HG03575 (cell line): ENCODE data around the gene ATXN7.

ENCODE experiments used
- ATAC-seq: cut with Tn5 transposase; IDR thresholded peaks from one replicate; pipeline ENCODE4 v1.9.1; 2021; ENCODE audit not compliant: unreplicated experiment, insufficient number of reproducible peaks, low FRiP score; ENCODE audit errors: extremely low read depth

Gene ATXN7

DNA sequence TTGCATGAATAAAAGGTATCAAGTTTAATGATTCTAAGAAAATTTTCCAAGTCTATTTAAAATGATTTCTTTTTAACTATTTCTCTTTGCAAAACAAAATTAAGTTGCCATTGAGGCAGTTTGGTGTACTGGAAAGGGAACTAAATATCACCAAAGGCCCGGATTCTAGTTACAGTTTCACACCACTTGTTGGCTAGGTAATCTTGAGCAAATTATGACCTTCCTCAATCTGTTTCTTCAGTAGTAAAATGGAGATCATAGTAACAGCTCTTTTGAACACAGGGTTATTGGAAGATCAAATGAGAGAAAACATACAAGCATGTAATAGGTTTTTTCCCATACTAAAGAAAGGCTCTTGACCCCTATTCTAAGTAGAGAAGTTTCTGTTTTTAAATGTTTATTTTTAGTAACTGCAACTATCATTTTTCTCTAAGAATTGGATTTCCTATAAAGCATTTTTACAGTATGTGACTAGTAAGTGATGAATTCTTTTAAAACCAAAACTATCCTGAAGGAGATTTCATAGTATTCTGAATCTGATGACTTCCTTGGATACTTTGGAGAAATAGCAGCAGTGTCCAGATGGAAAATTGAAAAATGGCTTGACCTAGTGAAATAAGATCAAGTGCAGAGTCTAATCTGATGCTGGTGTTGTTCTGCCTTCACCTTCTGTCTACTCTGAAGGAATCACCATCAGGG is 32.8 kb downstream of the ATXN7 start:
- no peak for ATAC-seq

DNA sequence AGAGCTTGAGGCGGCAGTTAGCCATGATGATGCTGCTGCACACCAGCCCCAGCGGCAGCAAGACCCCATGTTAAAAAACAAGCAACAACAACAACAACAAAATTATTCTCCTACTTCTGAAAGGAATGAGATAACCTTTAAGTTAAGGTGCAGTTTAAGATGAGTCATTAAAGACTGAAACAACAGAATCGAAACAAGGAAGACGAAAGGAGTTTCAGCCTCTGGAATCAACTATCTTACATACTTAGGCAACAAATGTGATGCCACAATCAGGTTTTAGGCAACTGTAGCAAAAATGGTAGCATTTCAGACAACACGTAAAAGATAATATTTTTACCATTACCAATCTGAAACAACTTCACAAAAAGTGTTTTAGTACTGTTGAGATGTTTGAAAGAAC is 36.3 kb downstream of the ATXN7 start:
- ATAC-seq = no peak

DNA sequence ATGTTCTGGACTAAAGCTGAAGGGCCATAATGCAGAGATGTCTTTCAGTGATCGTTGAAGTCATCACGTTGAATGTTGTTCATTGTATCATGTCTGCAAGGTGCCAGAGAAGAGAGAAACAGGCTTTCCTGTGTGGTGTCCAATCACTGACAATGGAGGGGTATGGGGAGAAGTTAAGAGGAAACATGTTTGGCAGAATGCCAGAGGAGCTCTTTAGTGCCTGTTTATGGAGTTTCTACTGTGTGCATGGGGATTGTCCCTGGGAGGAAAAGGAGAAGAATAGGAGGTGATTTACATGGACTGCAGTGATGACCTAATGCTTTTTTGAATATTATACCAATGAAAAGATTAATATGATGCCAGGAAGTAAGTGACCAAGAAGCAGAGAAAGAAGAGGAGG is 36.8 kb downstream of the ATXN7 start:
- ATAC-seq = no peak

DNA sequence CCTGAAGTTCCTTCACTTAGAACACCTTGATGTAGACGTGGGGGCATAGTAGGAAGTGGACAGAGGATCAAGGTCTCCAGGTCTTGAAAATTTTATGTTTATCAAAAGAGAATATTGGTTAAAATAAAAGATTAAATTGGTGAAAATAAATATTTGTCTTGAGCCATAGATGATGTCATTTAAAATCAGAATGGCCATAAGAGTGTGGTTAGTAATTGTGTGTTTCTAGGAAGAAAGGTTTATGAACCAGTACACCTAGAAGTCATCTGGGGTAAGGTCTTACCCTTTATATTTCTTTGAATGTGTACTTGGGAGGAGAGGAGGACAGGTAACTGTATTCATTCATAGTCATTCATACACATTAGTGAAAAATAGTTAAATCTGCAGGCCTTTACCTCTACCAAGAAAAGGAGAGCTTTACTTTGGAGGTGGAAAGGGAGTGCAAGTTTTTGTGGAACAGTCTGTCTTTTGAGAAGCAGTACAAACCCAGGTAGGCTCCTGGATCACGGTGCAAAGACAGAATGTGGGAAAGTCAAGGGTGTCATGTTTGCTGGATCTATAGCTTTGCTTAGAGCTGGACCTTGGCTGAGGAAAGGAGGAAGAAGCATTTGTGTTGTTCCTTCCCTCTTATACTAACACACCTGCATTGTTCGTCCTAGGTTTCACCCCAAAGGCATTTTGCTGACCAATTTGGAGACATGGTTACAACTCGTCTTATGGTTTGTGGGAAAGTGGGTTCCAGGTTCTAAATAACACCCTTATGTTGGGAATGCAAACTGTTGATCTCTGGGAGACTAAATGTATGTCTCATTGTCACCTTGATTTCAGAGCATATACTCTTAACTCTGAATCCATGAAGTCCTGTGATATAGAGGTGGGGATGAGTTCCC is 42.3 kb downstream of the ATXN7 start:
- no peak for ATAC-seq

DNA sequence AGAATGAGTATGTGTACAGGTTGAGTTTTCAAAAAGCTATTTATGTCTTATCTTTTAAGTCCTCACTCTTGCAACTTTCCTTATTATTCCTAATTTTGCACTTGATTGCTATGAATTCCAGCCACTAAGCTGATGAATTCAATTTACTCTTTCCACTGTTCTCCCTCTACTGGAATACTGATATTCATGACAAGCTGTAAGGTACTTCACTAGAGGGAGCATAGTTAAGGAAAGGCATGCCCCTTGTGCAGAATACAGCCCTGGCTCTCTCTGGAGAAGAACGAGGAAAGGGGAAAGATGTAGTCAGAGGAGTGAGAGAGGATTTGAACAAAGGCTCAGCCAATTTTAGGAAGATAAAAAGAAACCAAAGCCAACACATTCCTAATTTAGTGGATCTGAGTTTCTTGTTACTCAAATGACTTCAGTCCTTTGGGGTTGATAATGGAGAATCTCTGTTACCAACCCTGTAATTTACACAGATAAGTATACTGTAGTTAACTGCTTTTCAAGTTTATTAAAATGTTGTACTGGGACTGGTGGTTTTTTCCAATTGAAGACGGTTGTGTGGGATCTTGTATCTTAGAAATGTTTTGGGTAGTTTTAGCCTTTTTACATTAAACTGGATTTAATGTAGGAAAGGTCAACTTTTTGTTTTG is 44.5 kb downstream of the ATXN7 start:
- ATAC-seq = no peak

DNA sequence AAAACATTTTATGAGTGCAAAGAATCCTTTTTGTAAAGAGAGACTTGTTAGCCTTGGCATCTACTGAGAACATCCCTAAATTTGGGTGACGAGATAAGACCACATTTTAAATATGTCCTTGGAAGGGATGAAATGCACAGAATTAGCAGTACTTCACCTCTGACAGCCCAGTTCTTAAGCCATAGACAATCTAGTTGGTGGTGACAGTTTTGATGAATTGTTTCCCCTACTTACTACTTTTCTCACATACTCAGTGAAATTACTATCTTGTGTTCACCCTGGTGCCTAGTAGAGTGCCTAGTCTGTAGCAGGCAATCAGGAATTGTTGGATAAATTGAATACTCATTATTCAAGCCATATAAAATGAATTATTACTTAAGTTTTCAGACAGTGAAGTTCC is 45.1 kb downstream of the ATXN7 start:
- ATAC-seq = no peak

DNA sequence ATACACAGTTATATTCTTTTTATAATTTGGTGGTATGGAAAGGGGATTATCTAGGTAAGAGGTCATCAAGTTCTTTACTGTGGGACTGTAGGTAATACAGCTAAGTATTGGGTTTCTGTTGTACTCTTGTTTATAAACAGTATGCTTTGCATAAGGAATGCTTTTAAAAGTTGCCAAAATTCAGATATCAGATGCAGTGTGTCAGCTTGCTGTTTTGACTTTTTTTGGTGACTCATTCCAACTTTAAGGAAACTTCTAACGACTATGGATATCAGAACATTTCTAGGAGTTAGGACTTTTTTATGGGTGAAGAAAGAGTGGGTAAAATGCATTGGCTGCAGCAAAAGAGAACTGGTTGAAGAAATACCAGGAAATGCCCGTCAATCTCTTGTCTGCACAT is 45.8 kb downstream of the ATXN7 start:
- no peak for ATAC-seq

DNA sequence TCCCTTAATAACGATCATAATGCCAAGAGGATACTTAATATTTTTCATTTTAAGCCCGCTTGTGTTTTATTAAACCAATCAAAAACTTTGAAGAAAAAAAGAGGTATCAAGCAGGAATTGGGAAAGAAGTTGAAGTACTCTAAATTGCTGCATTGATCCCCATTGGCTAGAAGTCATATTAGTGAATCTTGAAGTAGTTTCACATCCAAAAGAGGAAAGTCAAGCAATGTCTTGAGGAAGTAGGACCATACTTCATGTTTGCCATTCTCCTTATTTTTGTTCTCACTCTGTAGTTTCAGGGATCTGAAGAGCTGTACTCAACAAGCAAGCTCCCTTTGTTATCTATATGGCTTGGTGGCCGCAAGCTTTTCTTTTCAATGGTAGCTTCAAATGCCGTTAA is 46.3 kb downstream of the ATXN7 start:
- no peak for ATAC-seq

DNA sequence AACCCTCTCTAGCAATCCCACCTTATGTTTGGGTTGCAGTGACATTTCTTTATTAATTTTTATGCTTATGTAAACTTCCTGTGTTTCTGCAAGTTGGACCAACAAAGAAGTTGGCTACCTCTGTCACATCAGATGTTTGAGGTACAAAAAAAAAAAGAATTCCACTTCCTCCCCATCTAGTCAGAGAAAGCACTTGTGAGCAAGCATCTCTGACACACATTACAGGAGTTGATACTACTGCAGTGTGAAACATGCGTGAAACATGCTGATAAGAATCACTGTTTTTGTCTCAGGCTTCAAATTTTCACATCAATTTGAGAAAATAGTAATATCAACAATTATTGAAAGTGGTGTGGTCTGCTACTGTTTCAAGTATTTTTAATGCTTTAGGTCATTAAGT is 47.2 kb downstream of the ATXN7 start:
- no peak for ATAC-seq

DNA sequence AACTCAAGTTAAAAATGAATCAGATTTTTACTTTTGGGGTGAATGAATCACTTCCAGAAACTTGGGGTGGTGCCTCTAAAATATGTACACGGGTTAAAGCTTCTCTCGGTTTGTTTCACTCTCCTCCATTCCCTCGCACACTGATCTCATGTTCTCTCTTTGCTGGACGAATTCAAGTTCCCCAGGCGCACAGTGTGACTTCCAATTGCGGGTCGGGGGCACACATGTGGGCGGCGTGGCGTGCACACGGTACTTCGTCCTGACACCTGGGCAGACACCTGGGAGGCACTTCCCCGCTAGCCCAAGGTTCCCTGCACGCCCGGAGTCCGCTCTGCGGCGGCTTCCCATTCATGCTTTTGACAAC is 47.8 kb downstream of the ATXN7 start:
- ATAC-seq = peak; percentile 5

DNA sequence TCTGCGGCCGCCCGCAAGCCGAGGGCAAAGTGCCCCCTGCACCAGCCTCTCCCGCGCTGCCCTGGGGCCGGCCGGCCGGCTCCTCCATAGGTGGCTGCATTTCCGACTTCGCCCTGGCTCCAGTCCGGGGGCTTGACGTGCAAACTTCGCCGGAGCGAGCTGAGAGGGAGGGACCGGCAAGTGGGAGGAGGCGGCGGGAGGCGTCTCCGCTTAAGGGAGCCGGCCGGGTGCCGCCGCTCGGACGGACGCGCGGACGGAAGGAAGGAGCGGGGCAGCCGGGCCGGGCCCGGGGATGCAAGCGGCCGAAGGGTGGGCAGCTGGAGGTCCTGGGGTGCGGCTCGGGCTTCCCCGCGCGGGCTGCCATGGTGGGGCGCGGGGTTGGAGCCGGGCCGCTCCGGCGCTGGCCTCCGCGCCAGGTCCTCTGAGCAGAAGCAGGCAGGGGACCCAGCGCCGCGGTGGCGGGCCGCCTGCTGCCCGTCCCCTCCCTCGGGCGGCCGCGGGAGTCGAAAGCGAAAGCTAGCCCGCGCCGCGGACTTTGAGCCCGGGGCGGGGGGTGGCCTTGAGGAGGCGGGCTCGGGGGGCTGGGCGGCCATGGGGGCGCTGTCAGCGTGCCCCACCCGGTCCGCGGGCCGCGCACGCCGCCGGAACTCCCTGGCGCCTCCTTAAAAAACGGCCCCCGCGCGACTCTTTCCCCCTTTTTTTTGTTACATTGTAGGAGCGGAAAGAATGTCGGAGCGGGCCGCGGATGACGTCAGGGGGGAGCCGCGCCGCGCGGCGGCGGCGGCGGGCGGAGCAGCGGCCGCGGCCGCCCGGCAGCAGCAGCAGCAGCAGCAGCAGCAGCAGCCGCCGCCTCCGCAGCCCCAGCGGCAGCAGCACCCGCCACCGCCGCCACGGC is 48.5 kb downstream of the ATXN7 start, which contains the start of gene SCAANT1:
SCAANT1 (minus strand) TSS at position 511 of the 895 bp plus-strand sequence.
- ATAC-seq = peak; percentile 42

DNA sequence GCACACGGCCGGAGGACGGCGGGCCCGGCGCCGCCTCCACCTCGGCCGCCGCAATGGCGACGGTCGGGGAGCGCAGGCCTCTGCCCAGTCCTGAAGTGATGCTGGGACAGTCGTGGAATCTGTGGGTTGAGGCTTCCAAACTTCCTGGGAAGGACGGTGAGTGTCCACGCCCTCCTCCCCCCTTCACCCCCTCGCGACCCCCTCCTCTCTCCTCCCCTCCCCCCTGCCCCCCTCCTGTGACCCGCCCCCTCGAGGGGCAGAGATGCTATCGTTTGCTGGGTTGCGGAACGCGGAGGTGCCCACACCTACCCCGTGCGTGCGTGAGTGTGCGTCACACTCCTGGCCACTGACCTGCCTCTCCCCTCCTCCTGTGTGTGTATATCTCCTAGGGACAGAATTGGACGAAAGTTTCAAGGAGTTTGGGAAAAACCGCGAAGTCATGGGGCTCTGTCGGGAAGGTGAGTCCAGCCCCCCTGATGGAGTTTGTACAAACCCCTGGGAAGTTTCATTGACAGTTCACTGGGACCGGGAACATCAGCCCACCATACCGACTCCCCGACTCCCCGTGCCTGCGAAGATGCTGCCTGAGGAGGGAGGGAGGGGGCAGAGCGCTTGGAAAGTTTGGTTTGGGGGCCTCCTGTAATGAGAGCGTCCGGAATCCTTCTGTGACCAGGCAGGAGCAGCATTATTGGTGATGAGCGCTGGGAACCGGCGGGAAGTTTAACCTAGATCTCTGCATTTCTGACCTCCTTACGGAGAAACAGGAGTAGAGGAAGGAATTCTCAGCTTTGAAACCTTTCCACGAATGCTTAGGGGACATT is 49.3 kb downstream of the ATXN7 start:
- ATAC-seq = no peak

DNA sequence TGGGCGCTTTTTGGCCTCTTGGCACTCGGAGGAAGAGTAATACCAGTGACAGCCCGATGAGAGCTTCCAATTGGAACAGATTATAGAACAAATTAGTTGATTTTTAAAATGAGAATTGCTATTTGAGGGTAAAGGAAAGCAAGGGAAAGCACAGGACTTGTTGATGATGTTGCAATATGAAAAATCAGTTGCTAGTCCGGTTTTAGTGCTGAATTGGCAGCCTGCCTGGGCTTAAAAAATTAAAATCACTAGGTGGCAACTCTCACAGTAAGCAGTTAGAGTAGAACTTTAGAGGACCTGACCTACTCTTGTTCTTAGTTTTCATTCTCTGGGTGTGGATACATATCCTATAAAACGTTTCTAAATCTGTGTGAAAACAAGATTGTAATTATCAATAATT is 50.6 kb downstream of the ATXN7 start:
- ATAC-seq = no peak

DNA sequence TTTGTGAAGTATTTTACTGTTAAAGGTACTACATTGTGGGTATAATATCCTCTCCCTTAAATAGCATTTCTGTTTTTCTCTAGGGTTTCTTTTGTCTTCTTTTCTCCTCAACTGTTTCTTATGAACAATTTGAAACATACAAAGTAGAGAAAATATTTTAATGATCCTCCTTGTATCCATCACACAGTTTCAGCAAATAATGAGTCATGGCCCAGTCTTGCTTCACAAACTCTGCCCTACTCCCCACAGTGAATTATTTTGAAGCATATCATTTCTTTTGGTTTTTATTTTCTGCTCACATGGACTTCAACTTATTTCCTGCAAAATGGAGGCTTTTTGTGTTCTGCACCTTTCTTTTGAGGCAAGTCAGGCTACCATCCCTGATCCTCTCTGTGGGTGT is 54.7 kb downstream of the ATXN7 start:
- ATAC-seq = no peak

DNA sequence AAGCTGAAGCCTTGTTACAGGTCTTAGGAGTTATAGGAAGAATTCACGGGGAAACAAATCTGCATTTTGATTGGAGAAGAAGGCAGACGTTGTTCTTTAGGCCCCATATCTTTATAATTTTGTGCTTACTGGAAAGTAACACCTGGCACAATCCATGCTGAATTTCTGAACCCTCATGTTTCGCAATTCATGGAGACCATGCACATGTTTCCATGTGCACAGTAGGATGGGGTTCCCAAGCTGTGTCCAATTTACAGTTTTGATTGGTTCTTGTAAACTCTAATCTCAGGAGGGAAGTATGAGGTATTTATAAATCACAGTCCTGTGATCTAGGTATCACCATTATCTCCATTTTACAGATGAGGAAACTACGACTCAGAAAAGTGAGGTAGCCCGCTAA is 56.3 kb downstream of the ATXN7 start:
- no peak for ATAC-seq

DNA sequence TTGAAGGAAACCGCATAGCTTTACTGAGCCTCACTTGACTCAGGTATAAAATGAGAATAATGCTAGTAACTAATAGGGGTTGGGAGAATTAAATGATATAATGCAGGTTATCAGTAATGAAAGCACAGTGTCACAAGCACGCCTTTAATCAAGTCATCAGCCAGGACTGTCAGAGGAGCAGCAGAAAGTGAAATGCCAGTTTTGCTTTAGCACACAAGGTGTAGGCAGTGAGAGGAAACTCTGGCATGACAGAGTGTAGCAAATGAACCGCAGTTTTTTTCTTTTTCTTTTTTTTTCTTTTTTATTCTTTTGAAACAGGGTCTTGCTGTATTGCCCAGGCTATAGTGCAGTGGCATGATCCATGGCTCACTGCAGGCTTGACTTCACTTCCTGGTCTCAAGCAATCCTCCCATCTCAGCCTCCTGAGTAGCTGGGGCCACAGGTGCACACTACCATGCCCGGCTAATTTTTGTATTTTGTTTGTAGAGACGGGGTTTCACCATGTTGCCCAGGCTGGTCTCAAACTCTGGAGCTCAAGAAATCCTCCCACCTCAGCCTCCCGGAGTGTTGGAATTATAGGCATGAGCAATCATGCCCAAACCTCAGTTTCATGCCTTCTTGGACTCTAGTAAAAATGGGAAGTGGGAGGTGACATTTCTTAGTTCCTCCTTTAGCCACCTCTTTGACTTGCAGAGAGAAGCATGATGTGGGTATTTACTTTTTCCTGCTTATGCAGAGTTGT is 58.2 kb downstream of the ATXN7 start:
- ATAC-seq = peak; percentile 75

DNA sequence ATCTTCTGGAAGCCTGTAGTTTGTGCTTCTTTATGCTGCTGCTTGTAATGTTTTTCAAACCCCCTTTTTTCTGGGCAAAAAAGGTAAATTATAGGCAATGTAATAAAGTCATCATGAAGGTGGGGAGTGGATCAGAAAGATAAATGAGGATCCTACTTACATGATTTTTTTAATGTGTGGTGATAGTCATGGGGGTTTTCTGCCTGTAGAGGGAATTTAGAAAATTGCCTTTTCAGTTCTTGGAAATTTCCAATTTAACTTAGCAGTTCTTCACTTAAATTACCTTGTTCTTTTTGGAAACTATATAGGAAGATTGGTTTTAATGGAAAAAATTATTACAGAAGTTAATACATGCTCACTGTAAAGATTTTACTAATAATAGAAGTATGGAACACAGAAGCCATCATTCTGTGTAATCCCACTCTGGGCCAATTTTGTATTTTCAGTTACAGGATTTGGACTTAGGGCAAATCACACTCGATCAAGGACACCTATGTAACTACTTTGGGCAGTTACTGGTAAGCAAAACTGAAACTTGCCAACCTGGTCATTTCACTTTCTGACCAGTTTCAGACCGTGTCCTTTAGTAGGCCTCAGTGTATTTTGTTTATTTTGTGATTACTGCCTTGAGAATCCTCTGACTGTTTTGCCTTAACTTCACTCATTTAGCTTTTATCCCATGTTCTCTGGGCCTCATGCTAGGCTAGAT is 59.0 kb downstream of the ATXN7 start:
- ATAC-seq = no peak
